Measurements from ENCODE around the gene COL23A1.
A peak's percentile ranks its signal among the peaks of the same experiment; 100 is the strongest.

The COL23A1 gene

DNA sequence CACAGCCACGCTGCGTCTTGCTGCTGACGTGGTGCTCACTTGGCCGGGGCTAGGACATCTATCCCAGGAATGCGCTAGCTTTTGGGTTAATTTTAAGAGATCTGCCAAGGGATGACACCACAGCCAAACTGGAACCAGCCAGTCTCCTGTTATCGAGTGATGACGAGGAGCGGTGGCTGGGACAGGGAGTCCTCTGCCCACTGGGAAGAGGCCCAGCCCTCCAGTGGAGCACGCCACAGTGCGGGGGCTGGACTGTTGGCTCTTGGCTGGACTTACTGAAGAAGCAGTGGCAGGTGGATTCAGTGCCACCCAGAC is 302.4 kb downstream of the COL23A1 start:
- TF ChIP-seq, protein P1, sequence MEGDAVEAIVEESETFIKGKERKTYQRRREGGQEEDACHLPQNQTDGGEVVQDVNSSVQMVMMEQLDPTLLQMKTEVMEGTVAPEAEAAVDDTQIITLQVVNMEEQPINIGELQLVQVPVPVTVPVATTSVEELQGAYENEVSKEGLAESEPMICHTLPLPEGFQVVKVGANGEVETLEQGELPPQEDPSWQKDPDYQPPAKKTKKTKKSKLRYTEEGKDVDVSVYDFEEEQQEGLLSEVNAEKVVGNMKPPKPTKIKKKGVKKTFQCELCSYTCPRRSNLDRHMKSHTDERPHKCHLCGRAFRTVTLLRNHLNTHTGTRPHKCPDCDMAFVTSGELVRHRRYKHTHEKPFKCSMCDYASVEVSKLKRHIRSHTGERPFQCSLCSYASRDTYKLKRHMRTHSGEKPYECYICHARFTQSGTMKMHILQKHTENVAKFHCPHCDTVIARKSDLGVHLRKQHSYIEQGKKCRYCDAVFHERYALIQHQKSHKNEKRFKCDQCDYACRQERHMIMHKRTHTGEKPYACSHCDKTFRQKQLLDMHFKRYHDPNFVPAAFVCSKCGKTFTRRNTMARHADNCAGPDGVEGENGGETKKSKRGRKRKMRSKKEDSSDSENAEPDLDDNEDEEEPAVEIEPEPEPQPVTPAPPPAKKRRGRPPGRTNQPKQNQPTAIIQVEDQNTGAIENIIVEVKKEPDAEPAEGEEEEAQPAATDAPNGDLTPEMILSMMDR (conservative IDR thresholded peaks at IDR 0.05): no peak
- H3K27ac ChIP-seq: no peak overlapping the region

DNA sequence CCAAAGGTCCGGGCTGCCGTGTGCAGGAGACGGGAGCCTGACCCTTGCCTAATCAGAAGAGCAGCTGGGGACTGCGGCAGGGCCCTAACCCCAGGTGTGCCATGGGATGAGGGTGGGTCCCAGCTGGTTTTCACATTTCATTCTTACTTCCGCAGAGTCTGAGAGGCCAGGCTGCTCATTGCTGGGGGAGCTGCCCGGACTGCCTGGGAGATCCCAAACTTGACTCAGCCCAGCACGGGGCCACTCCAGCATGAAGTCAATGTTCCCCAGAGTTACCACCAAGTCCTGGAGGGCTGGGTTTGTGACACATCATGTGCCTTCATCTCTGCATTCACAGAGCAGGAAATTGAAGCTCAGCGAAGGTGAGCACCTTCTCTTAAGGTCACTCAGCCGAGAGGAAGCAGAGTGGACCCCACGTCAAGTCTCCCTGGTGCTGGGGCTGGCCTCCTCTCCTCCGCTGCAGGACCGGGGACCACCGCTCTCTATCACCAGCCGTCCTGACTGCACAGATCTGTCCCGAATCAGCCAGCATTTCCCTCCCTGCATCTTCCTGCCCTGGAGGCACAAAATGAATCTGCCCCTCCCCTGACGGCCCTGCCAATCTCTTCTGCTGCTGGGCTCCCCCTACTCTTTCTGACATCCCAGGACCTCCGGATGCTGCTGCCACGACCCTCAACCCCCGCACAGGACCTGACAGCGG is 303.0 kb downstream of the COL23A1 start:
- no peak overlapping the region for H3K27ac ChIP-seq
- TF ChIP-seq, protein P1 (conservative IDR thresholded peaks at IDR 0.05): no peak

DNA sequence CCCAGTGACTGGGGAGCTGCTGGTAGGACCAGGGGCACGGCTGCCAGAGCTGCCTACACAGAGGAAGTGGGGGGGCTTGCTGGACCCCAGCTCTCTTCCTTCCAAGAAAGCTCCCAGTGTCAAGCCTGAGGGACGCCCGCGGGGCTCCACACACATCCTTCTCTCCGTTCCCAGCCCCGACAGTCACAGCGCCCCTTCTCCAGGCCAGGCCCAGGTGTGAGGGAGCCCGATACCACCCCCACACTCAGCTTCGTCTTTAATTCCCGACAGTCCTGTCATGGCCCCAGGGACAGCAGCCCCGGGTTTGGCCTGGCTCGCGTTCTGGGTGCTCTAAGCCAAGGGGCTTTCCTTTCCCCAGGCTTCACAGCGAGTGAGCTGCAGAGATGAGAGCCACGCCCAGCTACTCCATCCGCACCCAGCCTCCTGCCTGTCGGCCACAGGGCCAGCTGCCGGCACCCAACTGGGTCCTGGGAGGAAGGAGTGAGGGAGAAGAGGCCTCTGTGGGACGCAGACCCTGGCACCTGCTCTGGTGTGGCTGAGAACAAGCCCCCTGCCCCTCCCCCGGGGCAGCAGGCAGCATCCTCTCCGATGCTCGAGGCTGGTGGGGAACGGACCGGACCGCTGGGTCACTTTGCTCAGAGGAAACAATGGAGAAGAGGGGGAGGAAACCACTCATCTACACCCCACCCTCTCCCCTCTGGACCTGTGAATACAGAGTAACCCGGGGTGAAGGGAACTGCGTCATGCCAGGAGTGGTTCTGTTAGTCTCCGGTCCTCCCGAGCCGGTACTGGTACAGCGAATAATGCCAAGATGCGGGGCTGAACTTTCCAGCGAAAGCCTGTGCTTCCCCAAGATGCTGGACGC is 303.7 kb downstream of the COL23A1 start:
- TF ChIP-seq, protein P1 (conservative IDR thresholded peaks at IDR 0.05): no peak

DNA sequence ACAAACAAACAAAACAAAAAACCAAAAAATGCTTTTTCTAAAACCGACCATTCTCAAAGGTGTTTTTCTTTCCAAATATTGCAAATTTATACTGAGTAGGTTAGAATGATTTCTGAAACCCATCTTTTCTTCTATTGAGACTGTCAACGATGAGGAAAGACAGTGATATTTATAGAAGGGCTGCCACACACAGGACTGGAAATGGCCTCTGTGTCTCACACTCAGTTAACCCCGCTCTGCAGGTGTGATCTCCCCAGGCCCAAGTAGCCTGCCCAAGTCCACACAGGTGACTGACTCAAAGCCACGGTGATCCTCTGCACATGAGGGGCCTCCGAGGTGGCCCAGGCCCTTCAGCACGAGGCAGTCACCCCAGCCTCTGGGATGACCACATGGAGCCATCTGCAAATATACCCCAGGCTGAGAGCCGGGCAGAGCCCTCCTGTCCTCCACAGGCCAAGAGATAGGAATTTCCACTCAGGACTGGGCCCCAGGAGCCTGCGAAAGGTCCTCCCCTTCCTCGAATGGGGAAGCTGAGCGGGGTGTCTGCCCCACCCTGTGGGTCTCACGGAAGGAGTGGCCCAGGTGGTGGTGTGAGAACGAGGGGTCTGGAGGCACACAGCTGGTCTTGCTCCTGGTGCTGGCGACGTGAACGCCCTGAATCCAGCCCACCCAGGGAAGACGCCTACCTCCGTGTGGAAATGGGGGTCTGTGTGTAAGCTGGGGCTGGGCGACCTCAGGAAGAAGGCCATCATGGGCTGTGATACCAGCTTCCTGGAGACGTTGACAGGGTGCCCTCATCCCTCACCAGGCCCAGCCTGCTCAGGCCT is 304.6 kb downstream of the COL23A1 start:
- H3K27ac ChIP-seq: no peak overlapping the region
- TF ChIP-seq, protein P1 (conservative IDR thresholded peaks at IDR 0.05): no peak

More for the DNA sequence above, 303.7 kb downstream of the COL23A1 start:
- H3K27ac ChIP-seq: no peak overlapping the region

DNA sequence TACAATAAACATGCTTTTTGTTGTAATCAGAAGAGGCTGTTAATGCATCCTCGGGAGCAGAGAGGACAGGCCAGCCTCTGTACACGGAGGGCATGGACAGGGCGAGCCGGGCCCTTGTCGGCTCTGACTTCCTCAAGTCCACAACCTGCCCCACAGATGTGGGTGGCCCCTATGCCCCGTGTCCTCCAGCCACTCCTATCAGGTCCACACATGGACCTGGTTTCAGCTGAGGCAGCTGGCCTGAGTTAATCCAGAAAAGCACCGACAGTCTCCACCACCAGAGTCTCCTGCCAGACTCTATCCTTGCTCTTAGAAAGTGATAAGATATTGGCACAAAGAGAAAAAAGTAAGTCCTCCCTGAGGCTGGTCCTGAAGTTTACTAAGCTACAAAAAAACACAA is 305.2 kb downstream of the COL23A1 start:
- no peak overlapping the region for H3K27ac ChIP-seq
- TF ChIP-seq, protein P1 (conservative IDR thresholded peaks at IDR 0.05): no peak

DNA sequence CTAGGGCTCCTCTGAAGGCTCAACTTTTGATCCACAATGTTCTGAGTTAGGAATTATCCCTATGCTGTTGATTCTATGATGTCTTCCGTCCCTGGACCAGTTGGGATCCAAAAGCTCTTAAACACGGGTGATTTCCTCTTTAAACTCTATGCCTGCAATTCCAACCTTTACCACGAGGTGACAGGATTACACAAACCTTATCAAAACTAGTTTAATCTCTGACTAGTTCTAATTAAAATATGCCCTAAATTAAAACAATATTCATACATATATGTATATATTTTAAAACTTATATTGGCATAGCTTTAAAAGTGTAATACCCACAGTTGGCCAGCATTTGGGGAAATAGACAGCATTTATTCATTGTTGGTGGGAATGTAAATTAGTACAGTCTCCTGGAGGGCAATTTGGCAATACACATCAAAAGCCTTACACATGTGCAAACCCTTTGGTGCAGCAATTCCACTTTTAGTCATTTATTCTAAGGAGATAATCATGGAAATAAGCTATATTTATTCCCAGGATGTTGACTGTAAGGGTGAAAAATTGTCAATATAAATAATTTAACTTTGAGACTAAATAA is 306.0 kb downstream of the COL23A1 start:
- peak overlapping the region; percentile 56 for H3K27ac ChIP-seq
- TF ChIP-seq, protein P1 (conservative IDR thresholded peaks at IDR 0.05): peak; percentile 74

Data from VCaP (cell line).